HG03196 (cell line): ENCODE data around the gene WDR18.

Experiments used
- ATAC-seq: cut with Tn5 transposase; IDR thresholded peaks from one replicate; pipeline ENCODE4 v1.9.1; 2021; ENCODE audit not compliant: unreplicated experiment

WDR18 gene

GRCh38 chr19:964761-965694 is 19.1 kb upstream of the WDR18 start:
- no peak for ATAC-seq

DNA sequence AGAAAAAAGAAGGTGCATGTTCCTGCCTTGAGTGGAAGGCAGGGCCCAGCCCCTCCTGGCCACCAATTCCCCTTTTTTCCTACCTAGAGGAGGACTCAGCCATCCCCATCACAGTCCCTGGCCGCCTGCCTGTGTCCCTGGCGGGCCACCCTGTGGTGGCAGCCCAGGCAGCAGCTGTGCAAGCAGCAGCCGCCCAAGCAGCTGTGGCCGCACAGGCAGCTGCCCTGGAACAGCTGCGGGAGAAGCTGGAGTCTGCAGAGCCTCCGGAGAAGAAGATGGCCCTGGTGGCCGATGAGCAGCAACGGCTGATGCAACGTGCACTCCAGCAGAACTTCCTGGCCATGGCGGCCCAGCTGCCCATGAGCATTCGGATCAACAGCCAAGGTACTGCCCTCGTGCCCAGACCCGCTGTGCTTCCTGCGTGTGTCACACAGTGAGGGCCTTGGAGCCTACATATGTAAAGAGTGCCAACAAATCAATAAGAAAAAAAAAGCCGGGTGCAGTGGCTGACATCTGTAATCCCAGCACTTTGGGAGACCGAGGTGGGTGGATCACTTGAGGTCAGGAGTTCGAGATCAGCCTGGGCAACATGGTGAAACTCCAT is 17.6 kb upstream of the WDR18 start:
- no peak for ATAC-seq

- ATAC-seq, result no peak
Observed at GRCh38 chr19:970695-971094, 13.4 kb upstream of the WDR18 start.

DNA sequence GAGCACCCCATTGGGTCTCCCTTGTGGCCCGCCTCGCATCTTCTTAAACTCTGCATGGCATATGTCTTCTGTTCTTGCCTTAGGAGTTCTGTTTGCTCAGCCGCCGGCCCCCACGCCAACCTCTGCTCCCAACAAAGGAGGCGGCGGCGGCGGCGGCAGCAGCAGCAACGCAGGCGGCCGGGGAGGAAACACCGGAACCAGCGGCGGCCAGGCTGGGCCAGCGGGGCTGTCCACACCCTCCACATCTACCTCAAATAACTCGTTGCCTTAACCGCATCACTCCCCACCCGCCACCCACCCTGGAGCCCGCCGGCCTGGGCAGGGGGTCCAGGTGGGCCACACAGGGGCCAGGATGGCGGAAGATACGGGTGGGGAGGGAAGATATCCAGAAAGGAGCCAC is 12.3 kb upstream of the WDR18 start:
- ATAC-seq, result no peak

GRCh38 chr19:972281-972680 is 11.9 kb upstream of the WDR18 start:
- ATAC-seq, result no peak

- ATAC-seq, result no peak
Observed at GRCh38 chr19:973726-974563, 10.2 kb upstream of the WDR18 start.

DNA sequence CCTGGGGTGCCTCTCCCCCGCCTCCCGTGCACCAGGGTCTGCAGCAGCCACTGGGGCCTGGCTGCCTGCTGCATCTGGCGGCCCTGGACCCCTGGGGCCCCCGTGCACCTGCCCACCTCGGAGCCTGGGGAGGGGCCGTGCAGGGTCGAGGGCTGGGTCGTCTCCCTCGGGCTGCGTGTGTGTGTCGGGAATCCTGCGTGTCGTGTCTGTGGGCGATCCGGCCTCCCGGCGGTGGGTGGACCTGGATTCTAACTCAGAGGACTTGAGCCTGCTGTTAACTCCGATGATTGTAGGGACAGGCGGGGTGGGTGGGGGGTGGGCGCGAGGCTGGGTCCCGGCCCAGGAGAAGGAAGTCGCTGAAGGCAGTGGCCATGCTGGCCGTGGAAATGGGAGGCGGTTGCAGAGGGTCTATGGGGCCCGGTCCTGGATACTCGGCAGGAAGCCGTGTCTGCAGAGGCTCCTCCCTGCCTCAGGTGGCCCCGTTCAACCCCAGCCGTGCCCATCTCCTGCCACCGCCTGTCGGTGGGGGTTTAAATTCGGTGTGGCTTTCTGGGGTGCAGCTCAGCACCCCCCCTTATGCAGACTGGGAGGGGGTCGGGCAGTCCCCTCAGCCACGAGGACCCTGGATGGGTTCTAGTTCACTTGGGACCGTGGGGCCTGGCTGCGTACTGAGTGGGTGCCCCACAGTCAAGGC is 9.4 kb upstream of the WDR18 start:
- no peak for ATAC-seq

DNA sequence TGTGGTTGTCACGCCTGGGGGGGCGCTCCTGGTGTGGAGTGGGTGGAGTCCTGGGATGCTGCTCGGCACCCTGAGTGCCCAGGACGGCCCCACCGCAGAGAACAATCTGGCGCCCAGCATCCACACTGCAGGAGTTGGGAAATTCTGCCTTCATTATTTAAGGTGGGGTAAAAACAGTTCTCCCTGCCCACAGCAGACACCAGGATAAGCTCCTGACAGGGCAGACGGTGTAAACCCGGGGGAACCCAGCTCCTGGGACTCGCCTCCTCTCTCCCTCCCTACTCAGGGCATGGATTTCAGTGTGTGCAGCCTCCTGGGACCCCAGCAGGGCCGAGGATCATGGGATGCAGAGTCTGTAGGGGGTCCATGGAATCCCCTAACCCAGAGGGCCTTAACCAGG is 7.7 kb upstream of the WDR18 start:
- ATAC-seq, result no peak

GRCh38 chr19:977058-977464 is 7.1 kb upstream of the WDR18 start:
- no peak for ATAC-seq

GRCh38 chr19:979318-979741 is 4.8 kb upstream of the WDR18 start:
- no peak for ATAC-seq

DNA sequence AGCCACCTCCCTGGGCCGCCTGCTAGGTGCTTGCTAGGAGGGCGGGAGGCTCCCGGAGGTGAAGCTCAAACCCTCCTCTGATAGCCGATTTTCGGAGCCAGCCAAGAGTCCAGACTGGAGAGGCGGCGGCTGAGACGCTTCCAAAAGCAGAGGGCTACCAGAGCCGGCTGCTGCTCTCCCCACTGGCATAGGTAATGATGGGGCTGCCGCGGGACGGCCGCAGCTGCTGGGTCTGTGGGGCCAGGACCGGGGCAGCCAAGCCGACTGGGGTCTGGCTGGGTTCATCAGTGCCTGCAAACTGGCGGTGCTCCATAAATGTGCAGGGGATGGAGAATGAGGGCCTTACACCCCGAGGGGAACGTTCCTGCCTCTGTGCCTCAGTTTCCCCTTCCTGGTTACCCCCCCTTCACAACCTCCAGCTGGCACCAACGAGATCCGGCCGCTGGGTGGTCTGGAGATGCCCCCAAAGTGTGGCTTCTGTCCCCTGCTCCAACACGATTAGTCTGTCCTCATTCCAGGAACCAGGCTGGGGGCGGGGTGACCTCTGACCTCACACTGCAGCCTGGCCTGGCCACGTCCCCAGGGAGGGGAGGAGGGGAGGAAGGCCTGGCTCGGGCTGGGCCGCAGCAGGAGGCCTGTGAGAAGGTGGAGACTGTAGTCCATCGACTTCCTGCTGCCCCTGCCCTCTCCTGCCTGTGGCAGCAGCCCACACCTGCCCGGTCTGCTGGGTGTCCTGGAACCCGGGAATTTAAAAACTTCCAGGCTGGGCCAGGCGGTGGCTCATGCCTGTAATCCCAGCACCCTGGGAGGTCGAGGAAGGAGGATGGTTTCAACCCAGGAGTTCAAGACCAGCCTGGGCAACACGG is 3.8 kb upstream of the WDR18 start:
- no peak for ATAC-seq

DNA sequence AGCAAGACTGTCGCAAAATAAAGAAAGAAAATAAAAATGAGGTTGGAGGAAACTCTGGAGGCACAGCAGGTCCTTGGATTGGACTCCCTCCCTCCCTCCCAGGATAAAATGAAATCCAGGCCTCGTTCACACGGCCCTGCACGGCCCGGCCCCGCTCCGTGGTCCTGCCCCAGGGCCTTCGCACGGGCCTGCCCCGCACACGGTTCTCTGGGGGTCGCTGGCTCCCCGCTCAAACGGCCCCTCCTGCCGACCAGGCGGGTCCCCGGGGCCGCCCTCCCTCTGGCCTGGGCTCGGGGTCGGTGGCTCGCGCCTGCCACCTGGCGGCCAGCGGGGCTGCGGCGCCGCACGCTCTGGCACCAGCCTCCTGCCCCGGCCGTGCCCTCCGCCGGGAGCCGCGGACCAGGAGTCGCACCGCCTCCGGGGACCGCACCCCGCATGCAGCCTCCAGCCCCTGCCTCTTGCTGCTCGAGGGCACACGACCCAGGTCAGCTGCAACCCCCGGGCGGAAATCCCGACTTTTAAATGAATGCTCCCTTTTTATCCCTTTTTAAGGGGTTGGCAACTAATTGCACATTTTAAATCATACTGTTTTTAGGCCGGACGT is 1.5 kb upstream of the WDR18 start:
- ATAC-seq, result peak; percentile 61

DNA sequence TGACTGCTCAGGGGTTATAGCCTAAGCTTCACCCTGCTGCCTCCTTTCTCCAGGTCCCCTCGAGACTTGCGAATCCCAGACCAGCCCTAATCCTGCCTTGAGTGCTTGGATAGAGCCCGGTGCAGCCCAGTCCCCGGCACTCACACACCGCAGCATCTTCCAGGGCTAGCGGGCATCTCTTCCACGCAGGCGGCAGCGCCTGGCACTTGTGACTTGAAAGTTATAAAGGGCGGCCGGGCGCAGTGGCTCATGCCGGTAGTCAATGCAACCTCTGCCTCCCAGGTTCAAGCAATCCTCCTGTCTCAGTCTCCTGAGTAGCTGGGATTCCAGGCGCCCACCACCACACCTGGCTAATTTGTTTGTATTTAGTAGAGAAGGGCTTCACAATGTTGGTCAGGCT is 1.9 kb downstream of the WDR18 start:
- ATAC-seq, result no peak

DNA sequence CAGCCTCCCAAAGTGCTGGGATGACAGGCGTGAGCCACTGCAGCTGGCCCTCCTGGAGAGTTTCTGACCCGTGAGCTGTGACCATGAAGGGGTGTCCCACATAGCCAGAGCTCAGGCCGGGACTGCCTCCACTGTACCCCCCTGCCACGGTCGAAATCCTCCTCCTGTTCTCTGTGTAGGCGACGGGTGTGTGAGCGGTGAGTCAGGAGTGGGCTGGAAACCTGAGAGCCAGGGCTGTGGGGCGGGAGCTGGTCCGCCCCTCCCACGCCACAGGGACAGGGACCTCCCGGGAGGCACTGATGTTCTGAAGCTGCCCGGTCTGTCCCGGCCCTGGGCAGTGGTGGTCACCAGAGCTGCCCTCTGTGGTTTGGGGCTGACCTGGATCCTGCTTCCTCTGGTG is 3.9 kb downstream of the WDR18 start:
- no peak for ATAC-seq

- ATAC-seq, result no peak
Observed at GRCh38 chr19:988510-988909, 4.4 kb downstream of the WDR18 start.

DNA sequence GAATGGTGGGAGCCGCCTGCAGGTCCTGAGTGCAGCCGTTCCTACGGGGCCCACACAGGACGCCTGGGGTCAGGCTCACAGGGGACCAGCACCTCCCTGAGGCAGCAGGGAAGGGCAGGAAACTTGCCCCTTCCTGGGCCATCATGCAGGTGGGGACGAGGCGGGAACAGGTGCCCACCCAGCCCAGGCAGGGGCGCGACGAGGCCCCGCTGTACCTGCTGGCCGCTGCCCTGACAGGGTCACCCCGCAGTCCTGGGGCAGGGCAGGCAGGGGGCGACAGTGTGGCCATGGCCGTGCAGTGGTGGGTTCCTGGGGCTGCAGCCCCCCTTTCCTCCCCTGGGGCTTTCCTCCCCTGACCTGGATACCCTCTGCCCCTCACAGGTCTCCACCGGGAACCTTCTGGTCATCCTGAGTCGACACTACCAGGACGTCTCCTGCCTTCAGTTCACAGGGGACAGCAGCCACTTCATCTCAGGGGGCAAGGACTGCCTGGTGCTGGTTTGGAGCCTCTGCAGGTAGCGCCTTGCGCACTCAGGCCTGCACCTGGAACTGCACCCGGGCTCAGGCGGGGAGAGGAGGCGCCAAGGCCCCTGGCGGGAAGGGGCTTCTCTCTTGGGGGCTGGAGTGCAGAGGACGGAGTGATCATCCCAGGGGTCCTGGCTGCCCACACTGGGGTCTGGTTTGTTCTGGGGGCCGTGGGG is 5.4 kb downstream of the WDR18 start:
- ATAC-seq, result no peak

DNA sequence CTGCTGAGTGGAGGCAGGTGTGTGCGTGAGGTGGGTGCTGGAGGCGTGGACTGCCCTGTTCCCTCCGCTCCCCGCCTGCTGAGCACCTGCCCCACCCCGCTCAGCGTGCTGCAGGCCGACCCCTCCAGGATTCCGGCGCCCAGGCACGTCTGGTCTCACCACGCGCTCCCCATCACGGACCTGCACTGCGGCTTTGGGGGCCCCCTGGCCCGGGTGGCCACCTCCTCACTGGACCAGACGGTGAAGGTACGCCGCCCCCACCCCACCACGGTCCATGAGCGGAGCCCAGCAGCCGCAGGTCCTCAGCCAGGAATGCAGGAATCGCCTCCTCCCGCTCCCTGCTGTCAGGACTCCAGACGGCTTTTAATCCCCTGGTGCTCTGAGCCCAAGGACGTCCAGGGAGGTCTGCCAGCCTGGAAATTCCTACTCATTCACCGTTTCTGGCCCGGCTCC is 6.0 kb downstream of the WDR18 start:
- ATAC-seq, result no peak

DNA sequence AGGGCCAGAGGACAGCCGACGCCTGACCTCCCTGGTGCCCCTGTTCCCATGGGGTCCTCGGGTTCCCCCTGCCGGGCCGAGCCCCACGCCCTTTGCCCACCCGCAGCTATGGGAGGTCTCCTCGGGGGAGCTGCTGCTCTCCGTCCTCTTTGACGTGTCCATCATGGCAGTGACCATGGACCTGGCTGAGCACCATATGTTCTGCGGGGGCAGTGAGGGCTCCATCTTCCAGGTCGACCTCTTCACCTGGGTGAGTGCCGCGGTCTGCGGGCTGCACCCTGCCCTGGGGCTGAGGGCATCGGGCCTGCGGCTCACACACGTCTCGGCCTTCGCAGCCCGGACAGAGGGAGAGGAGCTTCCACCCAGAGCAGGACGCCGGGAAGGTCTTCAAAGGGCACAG is 6.6 kb downstream of the WDR18 start:
- ATAC-seq, result no peak
